HL-60 (cell line): ENCODE measurements around the gene LIFR.

ENCODE experiments used
- DNase-seq, 2 experiments: peaks; one replicate each; pipeline ENCODE4 v3.0.0-alpha.2; 2010 to 2020; ENCODE audit warnings: low read depth in 1 of 2, low spot score in 1 of 2
- H3K27ac ChIP-seq: fragments of 250-450 bp; sonication (Bioruptor Pico); replicated peaks from 2 replicates; pipeline ENCODE4 v1.5.1; 2020; ENCODE audit warnings: mild to moderate bottlenecking, moderate library complexity
- H3K27me3 ChIP-seq: fragments of 250-450 bp; sonication (Bioruptor Pico); 2 replicates; pipeline ENCODE4 v1.5.1; 2021; ENCODE audit warnings: mild to moderate bottlenecking, moderate library complexity; ENCODE audit not compliant: insufficient read depth, poor library complexity, severe bottlenecking
- H3K4me3 ChIP-seq: replicated peaks from 2 replicates; pipeline ENCODE4 v1.5.1; 2011; ENCODE audit warnings: mild to moderate bottlenecking, control low read depth, low read length; ENCODE audit not compliant: insufficient read depth
- CTCF ChIP-seq: IDR thresholded peaks from one replicate; pipeline ENCODE4 v1.5.1; 2011; ENCODE audit warnings: low read length, control low read depth, inconsistent platforms; ENCODE audit not compliant: insufficient read depth
- GABPA ChIP-seq: IDR thresholded peaks from 2 replicates; pipeline ENCODE4 v1.6.1; 2012; ENCODE audit warnings: low read depth
- POLR2AphosphoS5 ChIP-seq: IDR thresholded peaks from 2 replicates; pipeline ENCODE4 v1.6.1; 2012; ENCODE audit warnings: low read depth
- REST ChIP-seq: IDR thresholded peaks from 2 replicates; pipeline ENCODE4 v1.6.1; 2012; ENCODE audit warnings: low read depth; ENCODE audit not compliant: insufficient replicate concordance
- SPI1 ChIP-seq: IDR thresholded peaks from 2 replicates; pipeline ENCODE4 v1.6.1; 2012; ENCODE audit warnings: low read depth, mild to moderate bottlenecking, borderline replicate concordance

Gene LIFR

GRCh38 chr5:38540314-38540713 lies 16.1 kb downstream of the LIFR start:
- Histone ChIP-seq H3K4me3 (no peak overlapping the region), H3K27me3 (peaks cover 2% of the 10 kb centered on the region), H3K27ac (no peak overlapping the region)
- TF ChIP-seq CTCF, result no peak
- TF ChIP-seq REST, result no peak
- TF ChIP-seq POLR2AphosphoS5, result no peak
- TF ChIP-seq GABPA, result no peak
- TF ChIP-seq SPI1, result no peak
- no peak for DNase-seq

- Histone ChIP-seq H3K27me3 (peaks cover 2% of the 10 kb centered on the region), H3K4me3 (no peak overlapping the region), H3K27ac (no peak overlapping the region)
- TF ChIP-seq GABPA (no peak), POLR2AphosphoS5 (no peak), SPI1 (no peak)
- no peak for DNase-seq
These were observed 18.3 kb downstream of the LIFR start for GRCh38 chr5:38538161-38538560.

- H3K4me3 ChIP-seq, result no peak overlapping the region
- H3K27ac ChIP-seq, result no peak overlapping the region
- peaks cover 2% of the 10 kb centered on the region for H3K27me3 ChIP-seq
- DNase-seq, result no peak
- TF ChIP-seq POLR2AphosphoS5 (no peak), SPI1 (no peak), GABPA (no peak), REST (no peak), CTCF (no peak)
These were observed 18.9 kb downstream of the LIFR start for GRCh38 chr5:38537505-38537904.

GRCh38 chr5:38536968-38537367 lies 19.5 kb downstream of the LIFR start:
- H3K27ac ChIP-seq, result no peak overlapping the region
- H3K27me3 ChIP-seq, result peaks cover 2% of the 10 kb centered on the region
- no peak overlapping the region for H3K4me3 ChIP-seq
- no peak for DNase-seq
- TF ChIP-seq GABPA (no peak), POLR2AphosphoS5 (no peak), REST (no peak), SPI1 (no peak), CTCF (no peak)
